IMR-90 (cell line): ENCODE measurements around the gene ALDH1A2. TPM values are rescaled to one million over a fixed set of nuclear protein-coding genes. Genes with fewer than 3 reads are reported as not detected.

Experiments used
- ATAC-seq: fragments of 200-7000 bp; cut with Tn5 transposase; 2 replicates; pipeline ENCODE4 v1.9.1; 2020; ENCODE audit warnings: low read depth, mild to moderate bottlenecking, moderate library complexity
- BruUV-seq: library from RNA; stranded (reverse); fragments of 400-500 nt; replicated peaks from 2 replicates; lab custom pipeline; 2021; lab: Mats Ljungman, UMichigan
- CTCF ChIA-PET: fragments of 300-600 bp; formaldehyde crosslinking; extraction: SDS; loops from one replicate; lab custom pipeline; 2021; ENCODE audit warnings: antibody characterized with exemption; lab: Yijun Ruan, JAX
- POLR2A ChIA-PET: fragments of 300-600 bp; sonication (Branson Sonifier 250); formaldehyde crosslinking; loops from one replicate; lab custom pipeline; 2022; ENCODE audit warnings: antibody characterized with exemption; ENCODE audit not compliant: unreplicated experiment; lab: Charles Lee
- DNase-seq: peaks from one replicate; pipeline ENCODE4 v3.0.0; 2013
- H2AFZ ChIP-seq: replicated peaks from 2 replicates; pipeline ENCODE3; 2013; ENCODE audit warnings: low read length, mild to moderate bottlenecking; ENCODE audit not compliant: poor library complexity
- H2AK5ac ChIP-seq: 2 replicates; pipeline ENCODE4 v1.6.1; 2013; ENCODE audit warnings: low read depth, low read length, inconsistent platforms
- H2AK9ac ChIP-seq: replicated peaks from 2 replicates; pipeline ENCODE3; 2013; ENCODE audit warnings: mild to moderate bottlenecking, low read depth, low read length, moderate library complexity; ENCODE audit not compliant: poor library complexity
- H2BK120ac ChIP-seq: 2 replicates; pipeline ENCODE4 v1.6.1; 2013; ENCODE audit warnings: low read depth, low read length, inconsistent platforms
- H2BK15ac ChIP-seq: 3 replicates; pipeline ENCODE4 v1.6.1; 2013; ENCODE audit warnings: low read depth, low read length, inconsistent platforms
- H2BK20ac ChIP-seq: 2 replicates; pipeline ENCODE4 v1.6.1; 2013; ENCODE audit warnings: low read depth, mild to moderate bottlenecking, inconsistent platforms, low read length, moderate library complexity
- H2BK5ac ChIP-seq: 2 replicates; pipeline ENCODE4 v1.6.1; 2013; ENCODE audit warnings: mild to moderate bottlenecking, low read depth, low read length, inconsistent platforms; ENCODE audit not compliant: poor library complexity, severe bottlenecking
- H3K14ac ChIP-seq: replicated peaks from 2 replicates; pipeline ENCODE4 v1.6.1; 2013; ENCODE audit warnings: low read depth, low read length, inconsistent platforms
- H3K18ac ChIP-seq: 2 replicates; pipeline ENCODE4 v1.6.1; 2013; ENCODE audit warnings: low read depth, low read length, control low read depth
- H3K23ac ChIP-seq: 2 replicates; pipeline ENCODE4 v1.6.1; 2013; ENCODE audit warnings: low read depth, low read length, inconsistent platforms
- H3K27ac ChIP-seq: 2 replicates; pipeline ENCODE4 v1.5.1; 2013; ENCODE audit warnings: mild to moderate bottlenecking, control low read depth, low read length; ENCODE audit not compliant: insufficient read depth
- H3K27me3 ChIP-seq: 2 replicates; pipeline ENCODE4 v1.6.1; 2013; ENCODE audit warnings: low read length; ENCODE audit not compliant: control insufficient read depth, insufficient read depth
- H3K36me3 ChIP-seq: 2 replicates; pipeline ENCODE4 v1.6.1; 2013; ENCODE audit warnings: low read length, mixed read lengths; ENCODE audit not compliant: control insufficient read depth, insufficient read depth
- H3K4ac ChIP-seq: 2 replicates; pipeline ENCODE4 v1.6.1; 2013; ENCODE audit warnings: low read depth, low read length, inconsistent platforms
- H3K4me1 ChIP-seq: 2 replicates; pipeline ENCODE4 v1.6.1; 2013; ENCODE audit warnings: low read length, mixed read lengths; ENCODE audit not compliant: control insufficient read depth, insufficient read depth
- H3K4me2 ChIP-seq: 2 replicates; pipeline ENCODE4 v1.6.1; 2013; ENCODE audit warnings: low read depth, mild to moderate bottlenecking, control low read depth, low read length, moderate library complexity
- H3K4me3 ChIP-seq: 2 replicates; pipeline ENCODE4 v1.5.1; 2013; ENCODE audit warnings: low read depth, mild to moderate bottlenecking, control low read depth, low read length, moderate library complexity; ENCODE audit not compliant: insufficient read depth
- H3K56ac ChIP-seq: 2 replicates; pipeline ENCODE4 v1.6.1; 2013; ENCODE audit warnings: low read length, inconsistent platforms; ENCODE audit not compliant: insufficient read depth; ENCODE audit errors: extremely low read depth
- H3K79me1 ChIP-seq, 2 experiments: 2 replicates each; pipeline ENCODE4 v1.6.1; 2013; ENCODE audit warnings: low read length in 2 of 2, inconsistent platforms in 1 of 2, low read depth in 1 of 2
- H3K9ac ChIP-seq: 2 replicates; pipeline ENCODE4 v1.6.1; 2013; ENCODE audit warnings: low read depth, low read length, control low read depth
- H3K9me1 ChIP-seq: 2 replicates; pipeline ENCODE4 v1.6.1; 2013; ENCODE audit warnings: low read length, inconsistent platforms; ENCODE audit not compliant: insufficient read depth
- H3K9me3 ChIP-seq: 2 replicates; pipeline ENCODE4 v1.6.1; 2013; ENCODE audit warnings: low read length; ENCODE audit not compliant: control insufficient read depth, insufficient read depth
- H4K20me1 ChIP-seq: 2 replicates; pipeline ENCODE4 v1.6.1; 2013; ENCODE audit warnings: low read length, inconsistent platforms; ENCODE audit not compliant: insufficient read depth
- H4K5ac ChIP-seq: 2 replicates; pipeline ENCODE4 v1.6.1; 2013; ENCODE audit warnings: mild to moderate bottlenecking, low read depth, low read length, control low read depth
- H4K8ac ChIP-seq, 2 experiments: 2 replicates each; pipeline ENCODE4 v1.6.1; 2013; ENCODE audit warnings: low read depth in 2 of 2, low read length in 2 of 2, control low read depth in 1 of 2, inconsistent platforms in 1 of 2
- H4K91ac ChIP-seq: 2 replicates; pipeline ENCODE4 v1.6.1; 2013; ENCODE audit warnings: low read depth, low read length, inconsistent platforms; ENCODE audit not compliant: insufficient read depth
- BHLHE40 ChIP-seq: fragments of 150-350 bp; IDR thresholded peaks from 2 replicates; pipeline ENCODE4 v1.6.1; 2016; ENCODE audit warnings: mild to moderate bottlenecking, low read depth, low read length
- RCOR1 ChIP-seq: IDR thresholded peaks from 2 replicates; pipeline ENCODE4 v1.6.1; 2012; ENCODE audit warnings: mild to moderate bottlenecking, low read length, improper control_type of control experiment; ENCODE audit not compliant: insufficient replicate concordance
- RFX5 ChIP-seq: IDR thresholded peaks from 2 replicates; pipeline ENCODE4 v1.8.0; 2012; ENCODE audit warnings: low read depth, mild to moderate bottlenecking, low read length, moderate library complexity
- WGBS, 2 experiments: methylation state at CpG; one replicate each; pipeline versions ENCODE4 v1.1.5 to v1.1.7; 2013; ENCODE audit warnings: missing lambda C conversion rate in 2 of 2; ENCODE audit not compliant: insufficient read length in 1 of 2; ENCODE audit errors: extremely low coverage in 2 of 2; 5-methylcytosine and 5-hydroxymethylcytosine counted together
- dilution Hi-C: fragments of 300-500 bp; cut with HindIII; formaldehyde crosslinking; loops from one replicate; pipeline ENCODE4 v1.14.3; 2018; ENCODE audit warnings: low sequenced_read_pairs; ENCODE audit not compliant: unreplicated experiment
- in situ Hi-C: fragments of 300-500 bp; cut with MboI; formaldehyde crosslinking; loops from 3 replicates; pipeline ENCODE4 v1.14.3; 2019; ENCODE audit warnings: low sequenced_read_pairs, inconsistent platforms, mixed read lengths
- intact Hi-C: fragments of 100-400 bp; cut with micrococcal nuclease; formaldehyde crosslinking; loops from 2 replicates; pipeline ENCODE4 v1.10.0; 2022
- polyA plus RNA-seq, 3 experiments: library from polyadenylated mRNA; depleted of rRNA; stranded (reverse); fragments of >200 nt; gene quantifications; 2 replicates each; pipeline ENCODE4 v1.2.3, GENCODE V29; 2012; ENCODE audit warnings: low replicate concordance in 1 of 3
- total RNA-seq: library from RNA; depleted of rRNA; stranded (reverse); fragments of >200 nt; gene quantifications from 2 replicates; pipeline ENCODE4 v1.2.3, GENCODE V29; 2012
- TF ChIP-seq, protein P1 (sequence below): fragments of 150-350 bp; IDR thresholded peaks from 2 replicates; pipeline ENCODE4 v1.6.1; 2016; ENCODE audit warnings: low read depth, mild to moderate bottlenecking, low read length, moderate library complexity, borderline replicate concordance

The ALDH1A2 gene
- total and polyA plus RNA-seq, 2 of the 4 experiments (the other 2 are of a cell fraction) = not detected

- in situ Hi-C loops (no loop called here), dilution Hi-C loops (no loop called here), intact Hi-C loops (no loop called here)
- Histone ChIP-seq H4K5ac (no peak overlapping the region), H2AFZ (no peak overlapping the region), H3K4me1 (no peaks in the 10 kb centered on the region), H3K23ac (no peak overlapping the region), H4K8ac (no peak overlapping the region), H2BK120ac (no peak overlapping the region), H2BK15ac (no peak overlapping the region), H3K79me1 (no peaks in the 10 kb centered on the region), H3K9me1 (no peaks in the 10 kb centered on the region), H2AK5ac (no peak overlapping the region), H2AK9ac (no peak overlapping the region), H3K27me3 (peaks cover 4% of the 10 kb centered on the region; the same call in 1 of the 2 replicates), H2BK20ac (no peak overlapping the region), H3K4me3 (no peak overlapping the region), H3K56ac (no peak overlapping the region), H3K27ac (no peak overlapping the region), H3K36me3 (no peaks in the 10 kb centered on the region), H4K91ac (no peak overlapping the region), H3K14ac (no peak overlapping the region), H4K20me1 (no peaks in the 10 kb centered on the region), H3K9me3 (no peaks in the 10 kb centered on the region), H3K9ac (no peak overlapping the region), H3K4ac (no peak overlapping the region), H3K18ac (no peak overlapping the region), H3K4me2 (no peak overlapping the region), H2BK5ac (no peak overlapping the region)
- ChIA-PET POLR2A (no interaction called here), CTCF (interaction anchor here (0.6 kb wide), 1 partner anchor 1757 kb away, joined by 3 read pairs; no protein-coding TSS in a partner anchor)
- BruUV-seq = no TSS peak
- TF ChIP-seq BHLHE40 = no peak
- no peak for TF ChIP-seq RCOR1
- TF ChIP-seq, protein P1, sequence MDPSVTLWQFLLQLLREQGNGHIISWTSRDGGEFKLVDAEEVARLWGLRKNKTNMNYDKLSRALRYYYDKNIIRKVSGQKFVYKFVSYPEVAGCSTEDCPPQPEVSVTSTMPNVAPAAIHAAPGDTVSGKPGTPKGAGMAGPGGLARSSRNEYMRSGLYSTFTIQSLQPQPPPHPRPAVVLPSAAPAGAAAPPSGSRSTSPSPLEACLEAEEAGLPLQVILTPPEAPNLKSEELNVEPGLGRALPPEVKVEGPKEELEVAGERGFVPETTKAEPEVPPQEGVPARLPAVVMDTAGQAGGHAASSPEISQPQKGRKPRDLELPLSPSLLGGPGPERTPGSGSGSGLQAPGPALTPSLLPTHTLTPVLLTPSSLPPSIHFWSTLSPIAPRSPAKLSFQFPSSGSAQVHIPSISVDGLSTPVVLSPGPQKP = no peak
- no peak for TF ChIP-seq RFX5
- DNase-seq = no peak
- no CpG with 5 or more reads among the region's 1 CpG for WGBS, 2 experiments
- ATAC-seq = no peak
Measured at GRCh38 chr15:58057559-58057958, 8.0 kb downstream of the ALDH1A2 start.
